ENCODE data around the gene FNDC3B.

- no peak for TF ChIP-seq POLR2A (IDR thresholded peaks at IDR 0.05)
- TF ChIP-seq CTCF (IDR thresholded peaks at IDR 0.05): no peak
These were observed 242.5 kb downstream of the FNDC3B start for GRCh38 chr3:172281884-172282283.
